Activated naive CD4-positive, alpha-beta T cell treated with anti-CD3 and anti-CD28 coated beads, Interleukin-2, amount 50 U/mL, for 72 hours (primary cell): ENCODE measurements around the gene TAF11L8. TPM values are rescaled to one million over a fixed set of nuclear protein-coding genes. Genes with fewer than 3 reads are reported as not detected.
"Not testable (repeated sequence)": the region's sequence is repeated elsewhere in the genome, so short reads cannot be mapped to it uniquely, and the experiment has no call there.

Experiments
- ATAC-seq, 2 donors: fragments of 150-1000 bp; cut with Tn5 transposase; 2 replicates each; pipeline ENCODE4 v1.10.0; 2021; ENCODE audit warnings: mild to moderate bottlenecking in 2 of 2, moderate library complexity in 2 of 2
- DNase-seq, 2 donors: peaks; one replicate each; pipeline ENCODE4 v3.0.0; 2021 to 2022; ENCODE audit warnings: low spot score in 2 of 2
- H3K27ac Mint-ChIP-seq, 2 donors: one replicate each; pipeline ENCODE4 v1.8.0; 2022; ENCODE audit warnings: mild to moderate bottlenecking in 2 of 2, mixed read lengths in 2 of 2
- H3K36me3 Mint-ChIP-seq, 2 donors: one replicate each; pipeline ENCODE4 v1.8.0; 2022; ENCODE audit warnings: mixed read lengths in 2 of 2
- H3K9me3 Mint-ChIP-seq, 2 donors: one replicate each; pipeline ENCODE4 v1.8.0; 2022; ENCODE audit warnings: mixed read lengths in 2 of 2
- total RNA-seq, 2 donors: library from RNA; stranded (reverse); gene quantifications; one replicate each; pipeline ENCODE4 v1.2.3, GENCODE V29; 2022

Gene TAF11L8
- total RNA-seq, result not detected

DNA sequence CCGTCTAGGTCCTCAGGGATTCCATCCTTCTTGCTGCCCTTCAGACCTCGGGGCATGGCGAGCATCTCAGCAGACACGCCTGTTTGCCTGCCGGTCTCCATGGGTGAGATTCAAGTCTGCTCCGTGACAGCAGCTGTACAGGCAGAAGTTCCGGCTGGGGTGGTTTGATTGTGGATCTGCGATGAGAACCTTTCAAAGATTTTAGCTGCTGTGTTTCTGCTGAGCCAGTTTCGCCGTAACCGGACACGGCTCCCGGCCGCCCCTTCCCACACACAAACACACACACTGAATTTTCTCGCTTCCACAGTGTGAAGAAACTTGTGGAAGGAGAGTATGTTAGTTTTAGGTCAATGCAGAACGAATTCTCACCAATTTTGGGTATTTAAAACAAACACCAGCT is at the start of gene TAF11L8:
TAF11L8 (minus strand) TSS at position 101 of the 400 bp plus-strand sequence.
- not testable (repeated sequence) for ATAC-seq, H3K36me3 Mint-ChIP-seq, DNase-seq, H3K9me3 Mint-ChIP-seq, H3K27ac Mint-ChIP-seq

- peaks cover 5 to 6% of the 10 kb centered on the region in 2 donors for H3K9me3 Mint-ChIP-seq
- DNase-seq (no peak), ATAC-seq (no peak)
- no peaks in the 10 kb centered on the region for H3K36me3 Mint-ChIP-seq
- H3K27ac Mint-ChIP-seq, result no peak within 1 kb of the TSS
These were observed 43.4 kb upstream of the TAF11L8 start, which contains the start of gene TAF11L14 for GRCh38 chr5:17634160-17634559. Gene TAF11L14, plus strand, starts transcription at chr5:17634460.

DNA sequence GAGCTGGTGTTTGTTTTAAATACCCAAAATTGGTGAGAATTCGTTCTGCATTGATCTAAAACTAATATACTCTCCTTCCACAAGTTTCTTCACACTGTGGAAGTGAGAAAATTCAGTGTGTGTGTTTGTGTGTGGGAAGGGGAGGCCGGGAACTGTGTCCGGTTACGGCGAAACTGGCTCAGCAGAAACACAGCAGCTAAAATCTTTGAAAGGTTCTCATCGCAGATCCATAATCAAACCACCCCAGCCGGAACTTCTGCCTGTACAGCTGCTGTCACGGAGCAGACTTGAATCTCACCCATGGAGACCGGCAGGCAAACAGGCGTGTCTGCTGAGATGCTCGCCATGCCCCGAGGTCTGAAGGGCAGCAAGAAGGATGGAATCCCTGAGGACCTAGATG is 41.0 kb upstream of the TAF11L8 start, which contains the start of gene TAF11L13:
TAF11L13 (plus strand) TSS at position 301 of the 400 bp plus-strand sequence.
- not testable (repeated sequence) for DNase-seq, H3K36me3 Mint-ChIP-seq, ATAC-seq, H3K9me3 Mint-ChIP-seq, H3K27ac Mint-ChIP-seq

DNA sequence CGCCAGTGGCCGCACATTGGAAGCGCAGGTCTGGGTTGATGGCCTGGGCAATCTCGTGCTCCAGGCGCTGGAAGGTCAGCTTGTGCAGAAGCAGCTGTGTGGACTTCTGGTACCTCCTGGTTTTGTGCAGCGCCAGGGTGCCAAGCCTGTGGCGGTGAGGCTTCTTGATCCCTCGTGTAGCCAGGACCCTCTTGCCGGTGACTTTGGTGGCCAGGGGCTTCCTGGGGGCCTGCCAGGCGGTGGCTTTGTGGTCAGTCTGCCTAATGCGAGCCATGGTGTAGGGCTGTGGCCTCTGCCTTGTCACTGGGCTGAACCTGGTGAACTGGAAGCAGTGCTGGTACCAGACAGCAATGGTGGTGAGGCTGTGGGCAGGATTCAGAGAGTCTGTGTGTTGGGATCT is 34.9 kb upstream of the TAF11L8 start:
- H3K27ac Mint-ChIP-seq, result no peak overlapping the region
- DNase-seq (no peak), ATAC-seq (no peak)
- peaks cover 0 to 7% of the 10 kb centered on the region in 2 donors for H3K9me3 Mint-ChIP-seq
- H3K36me3 Mint-ChIP-seq, result no peaks in the 10 kb centered on the region

DNA sequence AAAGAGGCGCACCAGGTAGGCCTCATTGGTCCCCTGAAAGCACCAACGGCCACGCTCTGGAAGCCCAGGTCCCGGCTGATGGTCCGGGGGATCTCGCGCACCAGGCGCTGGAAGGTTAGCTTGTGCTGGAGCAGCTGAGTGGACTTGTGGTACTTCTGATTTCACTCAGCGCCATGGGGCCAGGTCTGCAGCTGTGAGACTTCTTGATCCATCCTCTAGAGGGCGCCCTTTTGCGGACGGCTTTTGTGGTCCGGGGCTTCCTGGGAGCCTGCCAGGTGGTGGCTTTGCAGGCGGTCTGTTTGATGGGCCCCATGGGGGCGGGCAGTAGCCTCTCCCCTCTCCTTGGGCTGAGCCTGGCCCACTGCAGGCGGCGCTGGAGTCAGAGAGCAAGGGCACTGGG is 29.9 kb upstream of the TAF11L8 start:
- H3K9me3 Mint-ChIP-seq, result peaks cover 8 to 15% of the 10 kb centered on the region in 2 donors
- DNase-seq, result no peak
- H3K27ac Mint-ChIP-seq, result no peak overlapping the region
- H3K36me3 Mint-ChIP-seq, result no peaks in the 10 kb centered on the region
- ATAC-seq, result no peak

DNA sequence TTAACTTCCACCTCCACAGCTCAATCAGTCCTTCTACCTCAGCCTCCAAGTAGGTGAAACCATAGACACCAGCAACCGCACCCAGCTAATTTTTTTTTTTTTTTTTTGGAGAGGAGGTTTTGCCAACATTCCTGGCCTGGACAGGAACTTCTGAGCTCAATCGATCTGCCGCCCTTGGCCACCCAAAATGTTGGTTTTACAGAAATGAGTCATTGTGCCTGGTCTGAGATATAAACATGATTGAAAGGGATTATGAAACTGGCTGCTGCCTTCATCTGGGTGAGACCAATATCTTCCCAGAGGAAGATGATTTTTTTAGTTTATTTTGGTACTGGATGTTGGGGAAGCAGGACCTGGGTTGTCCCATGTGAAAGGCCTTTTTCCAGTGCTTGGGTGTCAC is 28.6 kb upstream of the TAF11L8 start:
- ATAC-seq (no peak), DNase-seq (no peak)
- Mint-ChIP-seq H3K27ac (no peak overlapping the region), H3K36me3 (no peaks in the 10 kb centered on the region), H3K9me3 (peaks cover 8 to 22% of the 10 kb centered on the region in 2 donors)

DNA sequence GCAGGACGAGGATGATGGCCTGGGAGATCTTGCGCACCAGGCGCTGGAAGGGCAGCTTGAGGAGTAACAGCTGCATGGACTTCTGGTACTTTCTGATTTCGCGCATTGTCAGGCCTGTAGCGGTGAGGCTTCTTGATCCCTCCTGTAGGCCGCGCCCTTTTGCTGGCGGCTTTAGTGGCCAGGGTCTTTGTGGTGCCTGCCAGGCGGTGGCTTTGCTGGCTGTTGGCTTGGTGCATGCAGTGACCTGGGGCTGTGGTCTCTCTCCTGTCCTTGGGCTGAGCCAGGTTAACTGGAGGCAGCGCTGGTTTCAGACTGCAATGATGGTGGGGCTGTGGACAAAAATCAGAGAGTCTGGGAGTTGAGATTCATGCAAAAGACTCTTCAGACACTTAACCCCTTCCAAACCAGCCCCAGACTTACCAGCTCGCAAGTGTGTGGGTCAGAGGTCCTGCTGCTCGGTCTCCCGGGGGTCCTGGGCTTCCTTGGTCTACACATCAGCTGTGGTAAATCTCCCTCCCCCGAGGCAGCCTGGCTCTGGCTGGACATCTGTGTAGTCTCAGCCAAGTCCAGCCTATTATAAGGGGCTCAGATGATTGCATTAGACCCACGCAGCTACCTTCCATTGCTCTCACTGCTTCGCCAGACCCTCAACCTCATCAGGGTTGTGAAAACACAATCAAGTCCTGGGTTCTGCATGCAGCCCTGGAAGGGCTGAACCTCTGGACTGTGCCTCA is 24.3 kb upstream of the TAF11L8 start:
- no peak overlapping the region for H3K27ac Mint-ChIP-seq
- peaks cover 8 to 28% of the 10 kb centered on the region in 2 donors for H3K9me3 Mint-ChIP-seq
- no peak for ATAC-seq

GRCh38 chr5:17610092-17610491 is 19.3 kb upstream of the TAF11L8 start, which contains the start of gene TAF11L12:
Gene TAF11L12, plus strand, starts transcription at chr5:17610392.
- peaks cover 4 to 25% of the 10 kb centered on the region in 2 donors for H3K9me3 Mint-ChIP-seq
- not testable (repeated sequence) for ATAC-seq, DNase-seq, H3K27ac Mint-ChIP-seq, H3K36me3 Mint-ChIP-seq

More for the DNA sequence above, 24.3 kb upstream of the TAF11L8 start:
- no peak for DNase-seq
- no peaks in the 10 kb centered on the region for H3K36me3 Mint-ChIP-seq

- not testable (repeated sequence) for DNase-seq, H3K36me3 Mint-ChIP-seq, H3K27ac Mint-ChIP-seq, ATAC-seq
- peaks cover 9 to 13% of the 10 kb centered on the region in 2 donors for H3K9me3 Mint-ChIP-seq
These were observed 16.7 kb upstream of the TAF11L8 start for GRCh38 chr5:17607461-17607860.

DNA sequence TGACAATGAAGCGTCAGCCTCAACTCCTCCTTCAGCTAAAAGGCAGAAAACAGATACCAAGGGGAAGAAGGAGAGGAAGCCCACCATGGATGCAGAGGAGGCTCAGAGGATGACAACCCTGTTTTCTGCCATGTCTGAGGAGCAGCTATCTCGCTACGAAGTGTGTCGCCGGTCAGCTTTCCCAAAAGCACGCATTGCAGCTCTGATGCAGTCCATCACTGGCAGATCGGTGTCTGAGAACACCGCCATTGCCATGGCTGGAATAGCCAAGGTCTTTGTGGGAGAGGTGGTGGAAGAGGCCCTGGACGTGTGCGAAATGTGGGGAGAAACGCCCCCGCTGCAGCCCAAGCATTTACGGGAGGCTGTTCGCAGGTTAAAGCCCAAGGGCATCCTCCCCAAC is 14.2 kb upstream of the TAF11L8 start:
- Mint-ChIP-seq H3K9me3 (peaks cover 8 to 12% of the 10 kb centered on the region in 2 donors), H3K36me3 (no peaks in the 10 kb centered on the region), H3K27ac (no peak overlapping the region)
- DNase-seq (no peak), ATAC-seq (no peak)

- H3K27ac Mint-ChIP-seq, DNase-seq: not testable (repeated sequence)
These were observed 13.1 kb upstream of the TAF11L8 start, which contains the start of gene TAF11L11 for GRCh38 chr5:17603880-17604279. Gene TAF11L11, plus strand, starts transcription at chr5:17604183.

GRCh38 chr5:17597728-17598127 is 7.0 kb upstream of the TAF11L8 start, which contains the start of gene TAF11L10:
Gene TAF11L10, minus strand, starts transcription at chr5:17597828.
- not testable (repeated sequence) for ATAC-seq, H3K36me3 Mint-ChIP-seq, H3K9me3 Mint-ChIP-seq, H3K27ac Mint-ChIP-seq, DNase-seq

More at GRCh38 chr5:17603880-17604279, 13.1 kb upstream of the TAF11L8 start, which contains the start of gene TAF11L11:
- not testable (repeated sequence) for ATAC-seq, H3K36me3 Mint-ChIP-seq
- peaks cover 8 to 15% of the 10 kb centered on the region in 2 donors for H3K9me3 Mint-ChIP-seq

DNA sequence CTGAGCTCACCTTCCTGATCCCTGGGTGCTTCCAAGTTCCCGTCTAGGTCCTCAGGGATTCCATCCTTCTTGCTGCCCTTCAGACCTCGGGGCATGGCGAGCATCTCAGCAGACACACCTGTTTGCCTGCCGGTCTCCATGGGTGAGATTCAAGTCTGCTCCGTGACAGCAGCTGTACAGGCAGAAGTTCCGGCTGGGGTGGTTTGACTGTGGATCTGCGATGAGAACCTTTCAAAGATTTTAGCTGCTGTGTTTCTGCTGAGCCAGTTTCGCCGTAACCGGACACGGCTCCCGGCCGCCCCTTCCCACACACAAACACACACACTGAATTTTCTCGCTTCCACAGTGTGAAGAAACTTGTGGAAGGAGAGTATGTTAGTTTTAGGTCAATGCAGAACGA is 3.5 kb upstream of the TAF11L8 start, which contains the start of gene TAF11L9:
TAF11L9 (minus strand) TSS at position 140 of the 400 bp plus-strand sequence.
- not testable (repeated sequence) for DNase-seq, ATAC-seq, H3K27ac Mint-ChIP-seq, H3K36me3 Mint-ChIP-seq, H3K9me3 Mint-ChIP-seq

DNA sequence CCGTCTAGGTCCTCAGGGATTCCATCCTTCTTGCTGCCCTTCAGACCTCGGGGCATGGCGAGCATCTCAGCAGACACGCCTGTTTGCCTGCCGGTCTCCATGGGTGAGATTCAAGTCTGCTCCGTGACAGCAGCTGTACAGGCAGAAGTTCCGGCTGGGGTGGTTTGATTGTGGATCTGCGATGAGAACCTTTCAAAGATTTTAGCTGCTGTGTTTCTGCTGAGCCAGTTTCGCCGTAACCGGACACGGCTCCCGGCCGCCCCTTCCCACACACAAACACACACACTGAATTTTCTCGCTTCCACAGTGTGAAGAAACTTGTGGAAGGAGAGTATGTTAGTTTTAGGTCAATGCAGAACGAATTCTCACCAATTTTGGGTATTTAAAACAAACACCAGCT is 5.1 kb downstream of the TAF11L8 start, which contains the start of gene TAF11L7:
TAF11L7 (minus strand) TSS at position 101 of the 400 bp plus-strand sequence.
- not testable (repeated sequence) for DNase-seq, H3K9me3 Mint-ChIP-seq, H3K27ac Mint-ChIP-seq, H3K36me3 Mint-ChIP-seq, ATAC-seq
